HepG2 (cell line): ENCODE data around the gene PRDM15. TPM values are rescaled to one million over a fixed set of nuclear protein-coding genes. Genes with fewer than 3 reads are reported as not detected.

Experiments
- ATAC-seq: fragments of 200-7000 bp; cut with Tn5 transposase; 3 replicates; pipeline ENCODE4 v1.9.1; 2020; ENCODE audit warnings: mild to moderate bottlenecking, moderate library complexity
- BruUV-seq: library from RNA; stranded (reverse); fragments of 400-500 nt; replicated peaks from 2 replicates; lab custom pipeline; 2021; lab: Mats Ljungman, UMichigan
- CTCF ChIA-PET: fragments of 300-600 bp; formaldehyde crosslinking; extraction: SDS; loops from one replicate; lab custom pipeline; 2021; ENCODE audit warnings: low total read pairs, inconsistent platforms, low intra/inter-chr PET ratio; lab: Yijun Ruan, JAX
- POLR2A ChIA-PET: fragments of 350-600 bp; sonication (Branson Sonifier 250); formaldehyde crosslinking; loops from one replicate; lab custom pipeline; 2020; ENCODE audit warnings: antibody characterized with exemption, inconsistent platforms; lab: Yijun Ruan, JAX
- DNase-seq: peaks from one replicate; pipeline ENCODE4 v3.0.0-alpha.2; 2015; ENCODE audit warnings: low spot score
- FAIRE-seq: peaks from 3 replicates; lab custom pipeline; 2011; peaks lifted over from hg19 to GRCh38; lab: Jason Lieb, UNC
- H2AFZ ChIP-seq: one replicate; pipeline ENCODE4 v1.6.1; 2011; ENCODE audit warnings: low read length, inconsistent platforms
- H3K27ac ChIP-seq: fragments of 300-600 bp; 3 replicates; pipeline ENCODE4 v1.8.0; 2011; ENCODE audit warnings: mixed run types, mild to moderate bottlenecking, mixed read lengths, low read length, inconsistent platforms; ENCODE audit not compliant: insufficient read depth; ENCODE audit errors: extremely low read length
- H3K27me3 ChIP-seq, 2 experiments: fragments of 200-600 bp in 1 of 2; 2 replicates in 1 of 2; 3 replicates in 1 of 2; pipeline versions ENCODE4 v1.6.0 to v1.8.0; 2011; ENCODE audit warnings: low read length in 2 of 2, mild to moderate bottlenecking in 2 of 2, moderate library complexity in 2 of 2, inconsistent platforms in 1 of 2; ENCODE audit not compliant: insufficient read depth in 2 of 2, control insufficient read depth in 1 of 2
- H3K36me3 ChIP-seq, 2 experiments: fragments of 200-600 bp in 1 of 2; replicated peaks in 1 of 2; 2 replicates in 1 of 2; 3 replicates in 1 of 2; pipeline versions ENCODE4 v1.5.1 to v1.8.0; 2011; ENCODE audit warnings: low read length in 2 of 2, inconsistent platforms in 1 of 2; ENCODE audit not compliant: insufficient read depth in 2 of 2, control insufficient read depth in 1 of 2
- H3K4me1 ChIP-seq: 2 replicates; pipeline ENCODE4 v1.5.1; 2012; ENCODE audit warnings: low read length, inconsistent platforms; ENCODE audit not compliant: insufficient read depth
- H3K4me2 ChIP-seq: 2 replicates; pipeline ENCODE4 v1.6.0; 2011; ENCODE audit warnings: low read depth, low read length, inconsistent platforms
- H3K4me3 ChIP-seq, 3 experiments: fragments of 200-600 bp in 1 of 3; sonication (generic), shearing (Covaris generic) in 1 of 3; replicated peaks in 1 of 3; 2 replicates each; pipeline ENCODE4 v1.5.1; 2011 to 2016; ENCODE audit warnings: low read length in 3 of 3, inconsistent platforms in 2 of 3, low read depth in 2 of 3, mild to moderate bottlenecking in 2 of 3, control low read depth in 1 of 3, mixed read lengths in 1 of 3; ENCODE audit not compliant: insufficient read depth in 1 of 3
- H3K79me2 ChIP-seq: one replicate; pipeline ENCODE4 v1.6.1; 2011; ENCODE audit warnings: low read length, inconsistent platforms; ENCODE audit not compliant: insufficient read depth
- H3K9ac ChIP-seq: 2 replicates; pipeline ENCODE4 v1.6.0; 2011; ENCODE audit warnings: mild to moderate bottlenecking, low read depth, low read length, inconsistent platforms; ENCODE audit not compliant: insufficient read depth
- H3K9me3 ChIP-seq: 2 replicates; pipeline ENCODE4 v1.5.1; 2012; ENCODE audit warnings: mild to moderate bottlenecking, low read length
- H4K20me1 ChIP-seq: 2 replicates; pipeline ENCODE4 v1.6.0; 2011; ENCODE audit warnings: inconsistent platforms, mild to moderate bottlenecking, low read length, moderate library complexity; ENCODE audit not compliant: insufficient read depth
- CHD2 ChIP-seq: IDR thresholded peaks from 2 replicates; pipeline ENCODE4 v1.6.1; 2011; ENCODE audit warnings: low read depth, low read length, improper control_type of control experiment
- KAT2B ChIP-seq: fragments of 150-350 bp; IDR thresholded peaks from 2 replicates; pipeline ENCODE4 v1.6.1; 2014; ENCODE audit warnings: low read depth, low read length, borderline replicate concordance
- MBD4 ChIP-seq: IDR thresholded peaks from 2 replicates; pipeline ENCODE4 v1.6.1; 2012; ENCODE audit warnings: low read length, inconsistent platforms, borderline replicate concordance
- SMAD1 ChIP-seq: sonication (generic); formaldehyde crosslinking; IDR thresholded peaks from 2 replicates; pipeline ENCODE4 v1.4.0; 2020; ENCODE audit warnings: missing genetic modification reagents, low read depth, mild to moderate bottlenecking, borderline replicate concordance
- SNAI1 ChIP-seq: sonication (generic); formaldehyde crosslinking; IDR thresholded peaks from 2 replicates; pipeline ENCODE4 v1.5.0; 2020; ENCODE audit warnings: mild to moderate bottlenecking, missing genetic modification reagents, borderline replicate concordance
- SRY ChIP-seq: sonication (generic); formaldehyde crosslinking; IDR thresholded peaks from 2 replicates; pipeline ENCODE4 v1.8.0; 2022; ENCODE audit warnings: mild to moderate bottlenecking, missing genetic modification reagents
- ZFP1 ChIP-seq: IDR thresholded peaks from 2 replicates; pipeline ENCODE4 v1.6.1; 2016
- ZFP37 ChIP-seq: sonication (generic); formaldehyde crosslinking; IDR thresholded peaks from 2 replicates; pipeline ENCODE4 v1.4.0; 2020; ENCODE audit warnings: missing genetic modification reagents, borderline replicate concordance
- ZNF281 ChIP-seq: sonication (generic); formaldehyde crosslinking; IDR thresholded peaks from 2 replicates; pipeline ENCODE4 v1.4.0; 2020; ENCODE audit warnings: missing genetic modification reagents, borderline replicate concordance
- ZNF556 ChIP-seq: sonication (generic); formaldehyde crosslinking; IDR thresholded peaks from 2 replicates; pipeline ENCODE4 v1.4.0; 2020; ENCODE audit warnings: mild to moderate bottlenecking, missing genetic modification reagents, borderline replicate concordance
- WGBS: methylation state at CpG from one replicate; pipeline ENCODE4 v1.1.6; 2017; ENCODE audit warnings: low lambda C conversion rate; 5-methylcytosine and 5-hydroxymethylcytosine counted together
- in situ Hi-C: cut with HindIII; loops from 2 replicates; pipeline ENCODE4 v1.10.0; 2017; ENCODE audit warnings: low pct_unique_long_range_greater_than_20kb; ENCODE audit not compliant: extremely low pct_ligation_motif_present
- intact Hi-C: fragments of 100-400 bp; cut with micrococcal nuclease; formaldehyde crosslinking; loops from one replicate; pipeline ENCODE4 v1.10.0; 2022; ENCODE audit not compliant: unreplicated experiment
- polyA plus RNA-seq, 8 experiments: library from polyadenylated mRNA; depleted of rRNA in 3 of 8; stranded (reverse) in 7 of 8; unstranded in 1 of 8; fragments of >200 nt; fragmentation: Illumina TruSeq in 4 of 8; extraction: Trizol in 4 of 8; gene quantifications; 2 replicates each; pipeline versions ENCODE4 v1.2.1 to v1.2.3, GENCODE V29; 2011 to 2016; ENCODE audit warnings: low read depth in 4 of 8, missing spikeins in 1 of 8, mixed read lengths in 1 of 8; ENCODE audit not compliant: insufficient read depth in 1 of 8
- total RNA-seq, 5 experiments: library from RNA; depleted of rRNA; stranded (reverse); fragments of >200 nt; fragmentation: Illumina TruSeq; extraction: Trizol; gene quantifications; 2 replicates each; pipeline ENCODE4 v1.2.3, GENCODE V29; 2016; ENCODE audit warnings: low read depth in 1 of 5

The PRDM15 gene
- total and polyA plus RNA-seq, 2 of the 13 experiments (the other 11 are each of a cell fraction or from before 2014, with no cell fraction given) = 4.0 to 6.9 TPM

GRCh38 chr21:41888749-41889376, 9.7 kb upstream of the PRDM15 start:
- H3K4me1 ChIP-seq = peaks cover 15% of the 10 kb centered on the region; the same call in 1 of the 2 replicates
- WGBS = 95% methylated on average over 9 of the region's 13 CpGs
- BruUV-seq = no TSS peak
- no peak for TF ChIP-seq ZFP37 (CRISPR knock-in tag)
- TF ChIP-seq CHD2 = no peak
- no peak for TF ChIP-seq KAT2B
- no peak for TF ChIP-seq SRY (CRISPR knock-in tag)
- no peak for TF ChIP-seq MBD4
- TF ChIP-seq ZNF556 (CRISPR knock-in tag) = no peak
- TF ChIP-seq SMAD1 (CRISPR knock-in tag) = no peak
- no peak for TF ChIP-seq ZFP1 (CRISPR knock-in tag)
- no peak for TF ChIP-seq SNAI1 (CRISPR knock-in tag)
- no peak for TF ChIP-seq ZNF281 (CRISPR knock-in tag)
- ATAC-seq (no peak), FAIRE-seq (no peak), DNase-seq (no peak)
- no peak overlapping the region for H2AFZ ChIP-seq
- H3K9me3 ChIP-seq = no peaks in the 10 kb centered on the region
- no peaks in the 10 kb centered on the region for H4K20me1 ChIP-seq
- in situ Hi-C loops (no loop called here), intact Hi-C loops (no loop called here)
- no peak overlapping the region for H3K27ac ChIP-seq
- no peaks in the 10 kb centered on the region for H3K79me2 ChIP-seq
- H3K9ac ChIP-seq = no peak overlapping the region
- CTCF ChIA-PET = no interaction called here
- POLR2A ChIA-PET = interaction anchor here (0.9 kb wide), 1 partner anchor 37 kb away, joined by 3 read pairs; no protein-coding TSS in a partner anchor
- H3K4me3 ChIP-seq = no peak overlapping the region
- peaks cover 0 to 6% of the 10 kb centered on the region in 2 experiments; a peak in 1 of 5 replicates for H3K36me3 ChIP-seq
- no peaks in the 10 kb centered on the region for H3K27me3 ChIP-seq
- no peak overlapping the region for H3K4me2 ChIP-seq
